ENCODE measurements around the gene DLGAP4. TPM values are rescaled to one million over a fixed set of nuclear protein-coding genes. Genes with fewer than 3 reads are reported as not detected.

DLGAP4 gene
- total and polyA plus RNA-seq, 9 of the 15 experiments (the other 6 are each of a cell fraction or from before 2014, with no cell fraction given), result 0.31 to 34.1 (median 4.5) TPM

DNA sequence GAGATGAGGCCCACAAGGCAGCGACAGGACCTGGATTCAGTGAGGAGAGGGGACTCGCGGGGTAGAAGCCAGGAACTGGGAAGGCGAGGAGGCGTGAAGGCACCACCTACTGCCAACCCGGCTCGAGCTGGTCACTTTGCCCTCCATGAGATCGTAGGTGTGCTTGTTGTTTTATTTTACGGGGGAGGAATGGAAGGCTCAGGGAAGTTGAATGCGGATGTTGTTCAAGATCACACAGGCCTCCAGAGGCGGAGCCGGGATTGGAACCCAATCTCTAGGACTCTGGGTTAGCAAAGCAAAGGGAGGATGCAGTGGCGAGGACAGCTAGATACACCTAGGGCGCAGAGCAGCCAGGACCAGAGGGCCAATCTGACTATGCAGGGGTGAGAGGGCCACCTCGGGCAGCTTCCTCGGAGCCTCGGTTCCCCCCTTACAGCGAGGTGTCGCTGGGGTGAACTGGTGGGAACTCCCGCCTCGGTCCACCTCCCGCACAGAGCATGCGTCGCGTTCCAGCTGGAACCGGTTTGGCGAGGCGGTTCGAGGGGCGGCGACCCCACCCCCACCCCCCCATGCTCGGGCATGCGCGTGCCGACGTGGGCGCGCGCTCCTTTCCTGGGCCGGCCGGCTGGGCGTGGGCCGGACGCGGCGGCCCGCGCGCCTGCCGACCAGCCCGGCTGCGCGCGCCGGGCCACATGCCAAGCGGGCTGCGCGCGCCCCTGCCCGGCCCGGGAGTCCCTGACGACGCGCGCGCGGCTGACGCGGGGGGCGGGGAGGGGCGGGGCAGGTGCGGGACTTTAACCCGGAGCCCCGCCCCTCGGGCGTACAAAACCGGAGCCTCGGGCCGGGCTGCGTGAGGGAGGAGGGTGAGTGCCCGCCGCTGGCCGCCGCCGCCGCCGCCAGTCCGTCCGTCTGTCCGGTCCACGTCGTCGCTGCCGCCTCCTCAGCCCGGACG lies 154.8 kb downstream of the DLGAP4 start (continued):
- TF ChIP-seq U2AF1 (optimal IDR thresholded peaks at IDR 0.05; ENCODE audit: low read depth, low read length) (no peak), HBP1 (CRISPR knock-in tag; IDR thresholded peaks at IDR 0.05) (peak; percentile 29; the same call in 1 of the 2 replicates), FOXP4 (CRISPR knock-in tag; IDR thresholded peaks at IDR 0.05; ENCODE audit: borderline replicate concordance) (peak; percentile 98), ZNF24 (IDR thresholded peaks at IDR 0.05) (no peak), ESRRA (IDR thresholded peaks at IDR 0.05; ENCODE audit: borderline replicate concordance, low read depth) (peak; percentile 36; the same call in 1 of the 2 replicates), SFPQ (IDR thresholded peaks at IDR 0.05; ENCODE audit: low read depth, low read length) (no peak), ESRRB (CRISPR knock-in tag; IDR thresholded peaks at IDR 0.05; ENCODE audit: borderline replicate concordance) (no peak), NR2C1 (IDR thresholded peaks at IDR 0.05) (no peak), NR2C1 (tag; IDR thresholded peaks at IDR 0.05) (peak; percentile 50; the same call in 1 of the 2 replicates), SRSF1 (IDR thresholded peaks at IDR 0.05; ENCODE audit: low read depth, low read length) (no peak)

All from K562 (cell line).